H9 (cell line): ENCODE results near the gene TPPP2. TPM values are rescaled to one million over a fixed set of nuclear protein-coding genes. Genes with fewer than 3 reads are reported as not detected.

Source experiments
- DNase-seq: peaks from one replicate; pipeline ENCODE4 v3.0.0-alpha.2; 2017
- H2AFZ ChIP-seq: one replicate; pipeline ENCODE4 v1.6.1; 2013; ENCODE audit warnings: mild to moderate bottlenecking, low read length, control low read depth, moderate library complexity
- H2AK5ac ChIP-seq: 2 replicates; pipeline ENCODE4 v1.6.1; 2013; ENCODE audit warnings: low read length, control low read depth, mixed read lengths; ENCODE audit not compliant: insufficient read length
- H2BK120ac ChIP-seq: one replicate; pipeline ENCODE4 v1.6.1; 2013; ENCODE audit warnings: low read depth, mild to moderate bottlenecking, low read length, control low read depth, inconsistent platforms; ENCODE audit not compliant: poor library complexity, severe bottlenecking
- H2BK12ac ChIP-seq: 2 replicates; pipeline ENCODE4 v1.6.1; 2013; ENCODE audit warnings: low read length, control low read depth, mixed read lengths, low read depth; ENCODE audit not compliant: insufficient read length
- H2BK15ac ChIP-seq: 2 replicates; pipeline ENCODE4 v1.6.1; 2013; ENCODE audit warnings: low read depth, low read length, control low read depth
- H2BK20ac ChIP-seq: one replicate; pipeline ENCODE4 v1.6.1; 2013; ENCODE audit warnings: low read depth, mild to moderate bottlenecking, low read length, control low read depth, inconsistent platforms; ENCODE audit not compliant: poor library complexity, severe bottlenecking
- H2BK5ac ChIP-seq: 2 replicates; pipeline ENCODE4 v1.6.1; 2013; ENCODE audit warnings: low read length, control low read depth, mixed read lengths; ENCODE audit not compliant: insufficient read length
- H3K14ac ChIP-seq: 2 replicates; pipeline ENCODE4 v1.6.1; 2013; ENCODE audit warnings: low read length, control low read depth; ENCODE audit not compliant: insufficient read depth
- H3K18ac ChIP-seq: 2 replicates; pipeline ENCODE4 v1.6.1; 2013; ENCODE audit warnings: low read depth, mild to moderate bottlenecking, mixed read lengths, low read length, control low read depth; ENCODE audit not compliant: insufficient read length
- H3K23ac ChIP-seq: 2 replicates; pipeline ENCODE4 v1.6.1; 2013; ENCODE audit warnings: low read length, control low read depth, mixed read lengths, low read depth; ENCODE audit not compliant: insufficient read length
- H3K23me2 ChIP-seq: 2 replicates; pipeline ENCODE4 v1.6.1; 2013; ENCODE audit warnings: low read depth, mild to moderate bottlenecking, mixed read lengths, low read length, control low read depth; ENCODE audit not compliant: insufficient read length, poor library complexity, severe bottlenecking
- H3K27ac ChIP-seq: 2 replicates; pipeline ENCODE4 v1.5.1; 2013; ENCODE audit warnings: low read length, control low read depth, mixed read lengths, low read depth; ENCODE audit not compliant: insufficient read length
- H3K27me3 ChIP-seq: 2 replicates; pipeline ENCODE4 v1.6.1; 2013; ENCODE audit warnings: low read length, control low read depth, inconsistent platforms; ENCODE audit not compliant: insufficient read depth
- H3K4ac ChIP-seq: 2 replicates; pipeline ENCODE4 v1.6.1; 2013; ENCODE audit warnings: low read depth, mild to moderate bottlenecking, control low read depth, inconsistent platforms, low read length, moderate library complexity
- H3K4me1 ChIP-seq: 2 replicates; pipeline ENCODE4 v1.6.1; 2013; ENCODE audit warnings: low read length, control low read depth, inconsistent platforms; ENCODE audit not compliant: insufficient read depth
- H3K4me2 ChIP-seq: 2 replicates; pipeline ENCODE4 v1.6.1; 2013; ENCODE audit warnings: low read length, control low read depth, mixed read lengths; ENCODE audit not compliant: insufficient read length, insufficient read depth
- H3K56ac ChIP-seq: 2 replicates; pipeline ENCODE4 v1.6.1; 2013; ENCODE audit warnings: low read depth, mild to moderate bottlenecking, mixed read lengths, low read length, control low read depth; ENCODE audit not compliant: insufficient read length
- H3K79me1 ChIP-seq: 2 replicates; pipeline ENCODE4 v1.6.1; 2013; ENCODE audit warnings: low read depth, mild to moderate bottlenecking, moderate library complexity, low read length, control low read depth, inconsistent platforms; ENCODE audit not compliant: insufficient read depth, poor library complexity, severe bottlenecking
- H3K79me2 ChIP-seq: 2 replicates; pipeline ENCODE4 v1.6.1; 2013; ENCODE audit warnings: low read length, control low read depth, inconsistent platforms; ENCODE audit not compliant: insufficient read depth
- H3K9ac ChIP-seq: 2 replicates; pipeline ENCODE4 v1.6.1; 2013; ENCODE audit warnings: low read length, control low read depth, mixed read lengths; ENCODE audit not compliant: insufficient read length; ENCODE audit errors: extremely low read depth
- H3K9me3 ChIP-seq: one replicate; pipeline ENCODE4 v1.6.1; 2013; ENCODE audit warnings: low read depth, low read length, inconsistent platforms; ENCODE audit not compliant: control insufficient read depth
- H3T11ph ChIP-seq: one replicate; pipeline ENCODE4 v1.6.1; 2013; ENCODE audit warnings: mild to moderate bottlenecking, low read length, control low read depth, inconsistent platforms
- H4K20me1 ChIP-seq: one replicate; pipeline ENCODE4 v1.6.1; 2013; ENCODE audit not compliant: control insufficient read depth, insufficient read length, insufficient read depth
- H4K5ac ChIP-seq: 2 replicates; pipeline ENCODE4 v1.6.1; 2013; ENCODE audit warnings: low read depth, mild to moderate bottlenecking, mixed read lengths, low read length, control low read depth; ENCODE audit not compliant: insufficient read length
- H4K8ac ChIP-seq: replicated peaks from 2 replicates; pipeline ENCODE4 v1.6.1; 2013; ENCODE audit warnings: low read length, control low read depth, mixed read lengths, low read depth; ENCODE audit not compliant: insufficient read length
- H4K91ac ChIP-seq: 2 replicates; pipeline ENCODE4 v1.6.1; 2013; ENCODE audit warnings: low read depth, mild to moderate bottlenecking, moderate library complexity, mixed read lengths, low read length, control low read depth; ENCODE audit not compliant: insufficient read length
- H3K27ac Mint-ChIP-seq, 3 experiments: 2 replicates in 2 of 3; 3 replicates in 1 of 3; pipeline ENCODE4 v1.8.0; 2020 to 2021; ENCODE audit warnings: mixed read lengths in 3 of 3, mild to moderate bottlenecking in 1 of 3, moderate library complexity in 1 of 3
- H3K27me3 Mint-ChIP-seq: 2 replicates; pipeline ENCODE4 v1.8.0; 2021; ENCODE audit warnings: low read depth, mild to moderate bottlenecking, moderate library complexity, mixed read lengths
- H3K36me3 Mint-ChIP-seq, 3 experiments: 2 replicates in 2 of 3; 3 replicates in 1 of 3; pipeline ENCODE4 v1.8.0; 2020 to 2021; ENCODE audit warnings: low read depth in 3 of 3, mixed read lengths in 3 of 3; ENCODE audit not compliant: insufficient read depth in 1 of 3
- H3K4me1 Mint-ChIP-seq, 2 experiments: 2 replicates each; pipeline ENCODE4 v1.8.0; 2020; ENCODE audit warnings: mixed read lengths in 2 of 2
- H3K4me3 Mint-ChIP-seq, 2 experiments: 2 replicates in 1 of 2; 3 replicates in 1 of 2; pipeline ENCODE4 v1.8.0; 2020 to 2021; ENCODE audit warnings: mild to moderate bottlenecking in 2 of 2, mixed read lengths in 2 of 2, moderate library complexity in 1 of 2
- H3K9me3 Mint-ChIP-seq, 2 experiments: 2 replicates in 1 of 2; 3 replicates in 1 of 2; pipeline ENCODE4 v1.8.0; 2020; ENCODE audit warnings: mild to moderate bottlenecking in 2 of 2, mixed read lengths in 2 of 2, moderate library complexity in 1 of 2
- CTCF ChIP-seq: fragments of 200-600 bp; sonication (generic); conservative IDR thresholded peaks from 3 replicates; pipeline ENCODE4 v1.8.0; 2021; ENCODE audit warnings: antibody characterized with exemption, mild to moderate bottlenecking
- WGBS: extraction: QIAGEN DNeasy Blood & Tissue Kit; methylation state at CpG from one replicate; pipeline ENCODE4 v1.1.7; 2013; ENCODE audit warnings: missing lambda C conversion rate, low lambda C conversion rate, mixed read lengths; ENCODE audit not compliant: insufficient read length; ENCODE audit errors: extremely low coverage; 5-methylcytosine and 5-hydroxymethylcytosine counted together
- total RNA-seq: library from RNA; stranded (reverse); gene quantifications from 2 replicates; pipeline ENCODE4 v1.2.1, GENCODE V29; 2021

TPPP2 gene
- total RNA-seq, 1 experiment from 2014 or later = not detected

GRCh38 chr14:21037156-21037555 is 7.1 kb downstream of the TPPP2 start:
- no peaks in the 10 kb centered on the region for H3K36me3 Mint-ChIP-seq
- H3K9ac ChIP-seq = no peak overlapping the region
- H3K18ac ChIP-seq = no peak overlapping the region
- no peak overlapping the region for H4K91ac ChIP-seq
- H3K4me3 Mint-ChIP-seq = no peak overlapping the region
- H3K27me3 ChIP-seq = no peaks in the 10 kb centered on the region
- WGBS = no CpG with 5 or more reads among the region's 3 CpGs
- TF ChIP-seq CTCF = no peak
- H2BK20ac ChIP-seq = no peak overlapping the region
- H3K23ac ChIP-seq = no peak overlapping the region
- no peak overlapping the region for H2BK15ac ChIP-seq
- H3K27ac ChIP-seq = no peak overlapping the region
- H3K23me2 ChIP-seq = no peaks in the 10 kb centered on the region
- no peak overlapping the region for H4K8ac ChIP-seq
- no peak overlapping the region for H2AK5ac ChIP-seq
- peaks cover 24 to 26% of the 10 kb centered on the region in 2 experiments for H3K4me1 Mint-ChIP-seq
- no peaks in the 10 kb centered on the region for H3K9me3 Mint-ChIP-seq
- DNase-seq = no peak
- H4K20me1 ChIP-seq = no peaks in the 10 kb centered on the region
- H3T11ph ChIP-seq = no peak overlapping the region
- H3K27me3 Mint-ChIP-seq = peaks cover 35% of the 10 kb centered on the region
- no peak overlapping the region for H3K27ac Mint-ChIP-seq
- H3K79me2 ChIP-seq = no peaks in the 10 kb centered on the region
- no peak overlapping the region for H2BK120ac ChIP-seq
- H4K5ac ChIP-seq = no peak overlapping the region
- no peak overlapping the region for H3K4me2 ChIP-seq
- H2BK12ac ChIP-seq = no peak overlapping the region
- H3K79me1 ChIP-seq = no peaks in the 10 kb centered on the region
- no peak overlapping the region for H3K14ac ChIP-seq
- no peak overlapping the region for H3K56ac ChIP-seq
- H2AFZ ChIP-seq = no peak overlapping the region
- H3K4me1 ChIP-seq = peaks cover 5% of the 10 kb centered on the region
- no peak overlapping the region for H2BK5ac ChIP-seq
- H3K4ac ChIP-seq = no peak overlapping the region
- H3K9me3 ChIP-seq = no peaks in the 10 kb centered on the region
